NT2/D1 (cell line): ENCODE results near the gene RBPJL.

Experiments
- SUZ12 ChIP-seq: IDR thresholded peaks from 2 replicates; pipeline ENCODE4 v1.6.1; 2011; ENCODE audit not compliant: insufficient read length, insufficient read depth; ENCODE audit errors: extremely low read depth
- ZNF274 ChIP-seq: IDR thresholded peaks from 2 replicates; pipeline ENCODE4 v1.6.1; 2011; ENCODE audit warnings: mild to moderate bottlenecking, low read depth, low read length

DNA sequence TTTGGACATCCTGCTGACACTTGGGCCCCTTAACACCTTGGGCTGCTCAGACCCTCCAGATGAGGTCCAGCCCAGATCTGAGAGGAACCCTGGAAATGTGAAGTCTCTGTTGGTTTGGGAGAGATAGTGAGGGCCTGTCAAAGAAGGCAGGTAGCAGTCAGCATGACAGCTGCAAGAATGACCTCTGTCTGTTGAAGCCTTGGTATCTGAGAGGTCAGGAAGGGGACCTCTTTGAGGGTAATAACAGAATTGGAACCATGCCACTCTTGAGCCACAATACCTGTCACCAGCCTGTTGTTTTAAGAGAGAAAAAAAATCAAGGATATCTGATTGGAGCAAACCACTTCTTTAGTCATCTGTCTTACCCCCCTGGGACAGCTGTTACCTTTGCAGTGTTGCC is 60.5 kb downstream of the RBPJL start:
- TF ChIP-seq ZNF274 (no peak), SUZ12 (no peak)
